HG03354 (cell line): Measurements from ENCODE around the gene ATF6B.
"Not testable (repeated sequence)": the region's sequence is repeated elsewhere in the genome, so short reads cannot be mapped to it uniquely, and the experiment has no call there.

Experiments
- ATAC-seq: cut with Tn5 transposase; IDR thresholded peaks from one replicate; pipeline ENCODE4 v1.9.1; 2021; ENCODE audit warnings: mild to moderate bottlenecking; ENCODE audit not compliant: unreplicated experiment, poor library complexity, severe bottlenecking

Gene ATF6B

DNA sequence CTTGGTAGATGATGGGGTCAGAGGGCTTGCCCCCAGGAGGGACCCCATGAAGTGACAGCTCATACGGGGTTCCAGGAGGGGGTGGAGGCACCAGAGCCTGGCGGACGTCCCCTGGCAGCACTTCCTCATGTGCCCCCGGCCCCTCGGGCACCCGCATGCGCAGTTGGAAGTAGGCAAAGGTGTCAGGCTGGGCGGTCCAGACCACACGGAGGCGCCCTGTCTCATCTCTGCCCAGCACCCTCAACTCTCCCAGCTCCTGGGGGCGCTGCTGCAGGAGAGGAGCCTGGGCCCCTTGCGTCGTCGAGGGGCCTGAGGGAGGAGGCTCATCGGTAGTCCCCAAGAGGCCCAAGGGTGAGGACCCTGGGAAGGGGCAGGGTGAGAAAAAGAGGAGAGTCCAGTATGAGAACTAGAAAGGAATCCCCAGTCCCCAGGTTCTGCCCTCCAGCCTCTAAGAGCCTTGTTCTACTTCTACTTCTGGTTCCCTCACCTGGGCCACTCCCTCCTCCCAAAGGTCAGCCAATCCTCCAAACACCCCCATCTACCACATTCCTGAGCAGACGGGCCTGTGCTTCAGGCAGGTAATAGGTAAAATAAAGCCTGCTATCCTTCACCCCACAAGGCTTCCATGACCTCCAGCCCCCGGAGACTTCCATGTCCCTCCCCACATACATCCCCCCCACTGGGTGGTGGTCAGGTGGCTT, 42.1 kb downstream of the ATF6B start:
- ATAC-seq, result no peak

DNA sequence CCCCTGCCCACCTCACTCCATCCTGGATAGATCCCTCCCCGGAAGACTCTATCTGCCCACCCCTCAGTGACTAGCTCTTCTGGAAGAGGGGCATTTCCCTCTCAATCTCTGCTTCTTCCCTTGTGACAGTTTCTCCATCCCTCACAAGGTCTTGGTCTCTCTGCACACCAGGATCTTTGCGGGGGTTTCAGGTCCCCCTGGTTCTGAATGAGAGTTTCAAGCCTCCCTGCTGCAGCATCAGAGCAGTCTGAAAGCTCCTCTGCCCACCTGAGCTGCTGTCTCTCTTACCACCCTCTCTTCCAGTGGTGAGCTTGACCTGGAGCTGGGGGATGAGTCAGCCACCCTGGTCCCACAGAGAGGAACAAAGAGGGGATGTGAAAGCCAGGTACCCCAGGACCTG, 43.3 kb downstream of the ATF6B start:
- no peak for ATAC-seq

DNA sequence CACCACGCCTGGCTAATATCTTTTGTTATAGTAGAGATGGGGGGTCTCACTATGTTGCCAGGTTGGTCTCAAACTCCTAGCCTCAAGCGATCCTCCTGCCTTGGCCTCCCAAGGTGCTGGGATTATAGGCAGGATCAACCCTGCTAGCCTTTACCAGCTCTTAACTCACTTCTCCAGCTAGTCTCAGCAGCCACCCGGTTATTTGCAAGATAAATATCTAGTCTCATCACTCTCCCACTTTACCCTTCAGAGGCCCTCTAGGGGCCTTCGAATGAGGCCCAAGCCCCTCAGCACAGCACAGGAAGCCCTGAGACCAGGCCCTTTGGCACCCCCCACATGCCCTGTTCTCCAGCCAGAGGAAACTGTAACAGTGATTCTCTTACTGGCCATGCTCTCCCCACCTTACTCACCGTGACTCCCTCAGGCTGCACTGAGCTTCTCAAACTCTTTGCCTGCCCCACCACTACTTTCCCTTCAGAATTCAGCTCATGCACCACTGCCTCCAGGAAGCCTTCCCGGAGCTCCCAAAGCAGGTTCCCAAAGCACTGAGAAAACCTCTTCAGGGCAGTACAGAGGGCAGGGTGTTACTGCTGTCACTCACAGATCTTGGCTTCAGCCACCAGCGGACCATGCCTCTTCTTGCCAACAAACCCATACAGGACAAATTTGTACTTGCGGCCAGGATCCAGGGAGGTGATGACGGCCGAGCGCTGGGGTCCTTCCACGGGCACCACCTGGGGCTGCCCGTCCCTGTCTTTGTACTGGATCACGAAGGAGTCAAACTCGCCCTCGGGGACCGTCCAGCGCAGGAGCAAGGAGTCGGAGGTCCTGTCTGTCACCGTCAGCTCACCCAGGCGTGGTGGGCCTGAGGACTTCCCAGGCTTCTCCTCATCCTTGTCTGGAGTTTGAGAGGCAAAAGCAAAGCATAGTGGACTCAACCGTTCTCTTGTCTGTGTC, 44.0 kb downstream of the ATF6B start:
- ATAC-seq, result no peak

DNA sequence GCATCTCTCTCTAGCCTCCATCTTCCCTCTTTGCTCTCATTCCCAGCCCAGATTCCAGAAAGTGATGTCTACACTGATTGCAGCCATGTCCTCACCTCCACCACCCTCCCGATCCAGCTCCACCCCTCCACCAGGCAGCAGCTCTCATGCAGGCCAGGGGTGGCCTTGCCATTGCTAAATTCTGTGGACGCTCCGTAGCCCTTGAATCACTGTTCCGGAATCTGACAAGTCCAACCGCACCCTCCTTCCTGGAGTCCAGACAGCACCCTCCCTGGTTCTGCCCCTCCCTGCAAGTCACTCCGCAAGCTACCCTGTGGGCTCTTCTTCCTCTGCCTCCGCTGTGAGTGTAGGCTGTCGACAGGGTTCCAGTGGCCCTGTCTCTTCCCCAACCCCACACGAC, 45.1 kb downstream of the ATF6B start:
- ATAC-seq, result no peak

DNA sequence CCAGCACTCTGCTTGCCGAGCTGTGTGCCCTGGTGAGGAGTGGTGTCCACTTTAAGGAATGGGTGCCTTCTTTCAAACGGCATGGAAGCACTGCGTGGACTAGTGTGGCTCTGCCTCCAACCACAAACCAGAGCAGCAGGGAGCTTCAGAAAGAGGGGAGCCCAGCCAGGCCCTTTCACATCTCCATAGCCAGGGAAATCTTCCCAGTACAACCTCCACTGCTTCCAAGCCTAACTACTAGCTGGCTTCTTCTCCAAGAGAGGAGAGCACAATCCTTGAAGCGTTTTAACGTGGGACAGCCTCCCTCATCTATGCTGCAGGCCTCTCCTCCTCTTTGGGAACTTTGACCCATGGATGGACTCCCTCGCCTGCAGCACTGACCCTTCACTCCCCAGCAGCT, 45.6 kb downstream of the ATF6B start:
- ATAC-seq, result no peak

DNA sequence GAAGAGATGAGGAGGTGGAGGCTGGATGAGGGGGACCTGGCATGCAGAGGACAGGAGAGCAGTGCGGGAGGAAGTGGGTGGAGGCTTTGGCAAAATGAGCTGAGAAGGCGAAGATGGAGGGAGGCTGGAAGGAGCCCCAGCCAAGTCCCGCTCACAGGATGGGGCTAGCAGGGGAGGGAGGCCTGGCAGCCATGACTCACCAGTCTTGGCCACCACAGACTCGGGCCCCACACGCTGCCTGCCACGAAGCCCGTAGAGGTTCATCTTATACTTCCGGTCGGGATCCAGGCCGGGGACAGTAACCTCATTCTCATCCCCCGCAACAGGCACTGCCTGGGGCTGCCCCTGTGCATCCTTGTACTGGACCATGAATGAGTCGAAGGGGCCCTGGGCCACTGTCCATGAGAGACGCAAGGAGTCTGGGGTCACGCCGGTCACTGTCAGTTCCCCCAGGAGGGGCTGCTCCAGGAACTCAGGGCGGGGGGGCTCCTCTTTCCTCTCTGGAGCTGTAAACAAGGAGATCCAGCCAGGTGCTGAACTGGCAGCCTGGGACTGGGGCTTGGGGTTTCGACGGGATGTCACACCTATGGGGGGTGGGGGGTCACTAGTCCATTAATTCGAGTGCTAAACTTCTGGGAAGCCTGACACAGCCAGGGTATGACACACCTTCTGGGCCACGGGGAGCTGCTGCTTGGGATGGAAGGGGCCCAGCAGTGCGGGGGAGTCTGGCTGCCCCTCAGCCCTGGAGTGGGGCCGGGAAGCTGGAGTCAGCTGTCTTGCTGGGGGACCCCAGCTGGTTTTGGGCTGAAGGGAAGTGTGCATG, 46.7 kb downstream of the ATF6B start:
- ATAC-seq, result no peak

DNA sequence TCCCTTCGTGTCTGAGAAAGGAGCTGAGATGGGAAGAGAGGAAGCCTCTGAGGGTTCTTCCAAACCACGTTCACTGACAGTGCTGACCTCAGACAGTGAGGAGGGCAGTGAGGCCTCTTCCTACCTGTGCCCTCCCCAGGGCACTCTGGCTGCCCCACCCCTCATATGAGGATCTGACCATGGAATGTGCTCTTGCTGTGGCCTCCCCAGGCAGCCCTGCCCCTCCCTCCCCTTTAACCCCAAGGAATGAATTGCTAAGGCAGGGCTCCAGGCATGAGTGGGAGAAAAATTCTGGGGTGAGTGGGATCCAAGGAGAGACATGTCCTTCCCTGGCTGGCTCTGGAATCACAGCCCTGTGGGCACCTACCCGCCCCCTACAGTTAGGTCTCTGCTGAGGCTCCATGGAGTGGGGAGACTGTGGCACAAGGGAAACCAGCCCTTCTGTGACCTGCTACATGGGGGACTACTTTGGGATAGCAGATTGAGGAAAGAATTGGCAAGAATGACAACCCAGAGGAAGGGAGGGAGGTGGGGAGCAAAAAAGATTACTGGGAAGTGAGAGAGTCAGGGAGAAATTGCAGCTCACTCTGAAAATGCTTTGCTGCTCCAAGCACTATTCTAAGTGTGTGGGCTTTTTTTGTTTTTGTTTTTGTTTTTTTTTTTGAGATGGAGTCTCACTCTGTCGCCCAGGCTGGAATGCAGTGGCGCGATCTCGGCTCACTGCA, 48.3 kb downstream of the ATF6B start:
- ATAC-seq, result no peak

DNA sequence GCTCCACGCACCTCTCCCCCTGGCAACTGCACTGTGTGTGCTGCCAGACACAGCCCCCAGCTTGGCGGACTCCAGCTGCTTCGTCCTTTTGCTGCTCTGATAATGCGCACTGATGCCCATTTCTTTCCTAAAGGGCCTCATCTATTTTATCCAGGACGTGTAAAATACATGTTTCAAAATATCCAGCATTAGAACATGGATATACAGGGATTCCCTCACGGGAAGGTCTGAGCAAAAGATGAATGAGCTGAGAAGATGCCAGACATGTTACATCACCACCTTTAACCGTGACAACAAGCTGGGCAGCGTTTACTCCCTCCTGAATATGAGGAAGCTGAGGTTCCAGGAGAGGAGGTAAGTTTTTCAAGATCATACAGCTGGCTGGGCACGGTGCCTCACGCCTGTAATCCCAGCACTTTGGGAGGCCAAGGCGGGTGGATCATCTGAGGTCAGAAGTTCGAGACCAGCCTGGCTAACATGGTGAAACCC, 51.7 kb downstream of the ATF6B start:
- no peak for ATAC-seq

DNA sequence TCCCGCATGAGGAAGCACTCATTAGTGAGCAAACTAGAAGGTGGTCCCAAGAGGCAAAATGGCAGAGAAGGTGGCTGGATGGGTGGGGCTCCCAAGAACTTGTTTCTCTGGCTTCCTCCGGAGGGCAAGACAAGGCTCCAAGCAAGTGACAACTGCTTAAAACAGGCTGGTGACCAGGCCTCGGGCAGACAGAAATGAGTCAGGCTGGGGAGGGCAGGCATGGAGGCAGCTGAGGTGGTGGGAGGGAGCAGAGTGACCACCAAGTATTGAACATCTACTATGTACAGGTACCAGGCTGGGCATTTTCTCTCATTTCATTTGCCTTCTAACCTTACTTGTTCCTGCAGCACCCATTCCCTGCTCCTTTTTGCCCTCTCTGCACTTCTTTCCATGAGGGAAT, 52.3 kb downstream of the ATF6B start:
- ATAC-seq, result no peak

DNA sequence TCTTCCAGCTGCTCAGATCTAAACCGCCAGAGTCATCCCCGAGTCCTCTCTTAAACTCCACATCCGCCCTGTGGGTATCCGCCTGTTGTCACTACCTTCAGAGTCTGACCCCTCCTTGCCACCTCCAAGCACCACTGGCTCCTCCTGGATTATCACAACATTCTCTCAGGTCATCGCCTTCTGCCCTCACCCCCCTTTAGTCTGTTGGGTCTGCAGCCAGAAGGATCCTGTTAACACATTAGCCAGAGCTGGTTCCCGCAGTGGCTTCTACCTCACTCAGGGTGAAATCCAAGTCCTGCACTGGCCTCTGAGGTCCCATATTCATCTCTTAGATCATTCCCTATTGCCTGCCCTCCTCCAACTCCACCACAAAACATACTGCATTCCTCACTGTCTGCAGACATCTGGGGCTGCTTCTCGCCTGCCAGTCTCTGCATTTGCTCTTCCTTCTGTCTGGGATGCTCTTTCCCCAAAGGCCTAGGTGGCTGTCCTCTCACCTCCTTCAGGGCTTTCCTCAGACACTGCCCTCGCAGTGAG, 53.0 kb downstream of the ATF6B start:
- no peak for ATAC-seq

DNA sequence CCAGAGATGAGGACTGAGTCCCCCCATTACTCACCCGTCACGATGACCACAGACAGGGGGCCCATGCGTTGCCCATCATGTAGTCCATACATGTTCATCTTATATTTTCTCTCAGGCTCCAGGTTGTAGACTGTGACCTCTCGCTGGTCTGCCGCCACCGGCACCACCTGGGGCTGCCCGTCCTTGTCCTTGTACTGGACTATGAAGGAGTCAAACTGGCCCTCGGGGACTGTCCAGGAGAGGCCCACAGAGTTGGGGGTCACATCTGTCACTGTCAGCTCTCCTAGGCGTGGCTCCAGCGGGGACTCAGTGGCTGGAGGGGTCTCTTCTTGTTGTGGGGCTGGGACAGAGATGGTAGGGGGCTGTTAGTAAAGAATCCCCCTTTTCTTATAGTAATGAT, 54.4 kb downstream of the ATF6B start:
- no peak for ATAC-seq

DNA sequence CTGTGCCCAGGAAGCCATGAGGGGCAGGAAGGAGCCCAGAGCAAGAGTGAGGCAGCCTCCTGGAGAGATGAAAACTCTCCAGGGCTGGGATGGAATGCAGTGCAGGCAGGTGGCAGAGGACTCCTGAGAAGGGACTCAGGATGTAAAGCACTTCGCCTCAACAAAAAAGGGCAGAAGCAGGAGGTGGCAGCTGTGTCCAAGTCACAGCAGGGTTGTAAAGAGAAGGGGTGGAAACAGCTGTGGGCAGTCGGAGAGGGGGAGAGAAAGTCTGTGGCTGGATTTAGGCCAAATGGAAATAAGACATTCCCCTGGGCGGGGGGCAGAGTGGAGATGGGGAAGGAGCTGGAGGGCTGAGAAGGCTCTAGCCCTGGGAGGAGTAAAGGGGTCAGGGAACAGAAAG, 54.9 kb downstream of the ATF6B start:
- ATAC-seq, result no peak

DNA sequence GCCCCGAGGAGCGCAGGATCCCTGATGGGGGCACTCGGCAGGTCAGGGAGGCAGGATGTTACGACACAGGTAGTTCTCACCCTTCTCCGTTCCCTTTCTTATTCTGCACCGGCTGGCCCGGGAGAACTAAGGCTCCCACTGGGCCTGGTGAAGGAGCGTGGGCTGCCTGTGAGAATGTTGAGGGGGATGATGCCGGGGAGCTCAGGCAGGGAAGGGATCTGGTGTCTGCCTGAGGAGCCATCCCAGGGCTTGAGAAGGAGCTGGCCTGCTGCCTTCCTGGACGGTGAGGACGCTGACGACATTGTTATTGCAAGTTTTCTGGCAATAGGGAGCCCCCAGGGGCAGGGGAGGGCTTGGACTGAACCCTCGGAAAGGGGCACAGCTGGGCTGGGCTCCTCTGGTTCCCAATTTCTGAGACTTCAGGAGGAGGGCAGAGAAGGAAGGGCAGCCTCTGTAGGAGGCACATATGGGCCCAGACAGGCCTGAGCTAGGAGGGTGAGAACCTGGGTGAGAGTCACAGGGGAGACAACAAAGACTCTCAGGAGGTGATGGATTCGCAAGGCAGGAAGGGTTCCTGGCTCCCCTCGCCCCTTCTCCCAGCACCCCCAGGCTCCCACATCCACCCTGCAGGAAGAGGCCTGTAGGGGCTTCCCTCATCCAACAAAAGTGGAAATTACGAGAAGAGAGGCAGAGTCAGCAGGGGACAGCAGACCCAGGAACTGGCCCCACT, 57.1 kb downstream of the ATF6B start:
- ATAC-seq, result no peak

DNA sequence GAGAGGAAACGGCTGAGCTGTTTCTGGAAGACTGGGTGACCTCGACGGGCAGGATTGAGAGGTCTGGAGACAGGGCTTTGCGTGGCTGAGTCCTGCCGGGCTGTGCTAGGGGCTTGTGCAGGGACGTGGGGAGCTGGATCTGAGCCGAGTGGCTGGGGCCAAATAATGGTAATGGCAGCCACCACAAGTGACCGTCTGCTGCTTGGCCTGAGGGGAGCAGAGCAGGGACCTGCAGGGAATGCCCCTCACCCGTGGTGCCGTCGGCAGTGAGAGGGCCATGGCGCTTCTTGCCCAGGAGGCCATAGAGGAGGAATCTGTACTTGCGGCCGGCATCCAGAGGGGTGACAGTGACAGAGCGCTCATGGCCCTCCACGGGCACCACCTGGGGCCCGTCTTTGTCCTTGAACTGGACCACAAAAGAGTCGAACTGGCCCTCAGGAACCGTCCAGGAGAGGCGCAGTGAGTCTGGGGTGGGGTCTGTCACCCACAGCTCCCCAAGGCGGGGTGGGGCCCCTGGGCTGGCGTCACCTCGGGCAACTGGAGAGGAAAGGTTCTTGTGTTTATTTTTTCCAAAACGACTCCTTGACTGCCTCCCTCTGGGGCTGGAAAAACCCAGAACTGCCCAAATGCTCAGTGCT, 58.0 kb downstream of the ATF6B start:
- no peak for ATAC-seq

DNA sequence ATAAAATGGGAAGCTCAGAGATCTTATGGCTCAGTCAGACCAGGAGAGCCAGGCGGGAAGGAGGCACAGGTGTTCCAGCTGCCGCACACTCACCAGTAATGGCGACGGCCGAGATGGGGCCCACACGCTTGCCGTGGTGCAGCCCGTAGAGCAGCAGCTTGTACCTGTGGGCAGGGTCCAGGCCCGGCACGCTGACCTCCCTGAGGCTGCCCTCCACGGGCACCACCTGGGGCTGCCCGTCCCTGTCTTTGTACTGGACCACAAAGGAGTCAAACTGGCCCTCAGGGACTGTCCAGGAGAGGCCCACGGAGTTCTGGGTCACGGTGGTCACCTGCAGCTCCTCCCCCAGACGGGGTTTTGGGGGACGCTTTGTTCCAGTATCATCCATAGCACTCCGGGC, 58.6 kb downstream of the ATF6B start:
- ATAC-seq, result no peak

DNA sequence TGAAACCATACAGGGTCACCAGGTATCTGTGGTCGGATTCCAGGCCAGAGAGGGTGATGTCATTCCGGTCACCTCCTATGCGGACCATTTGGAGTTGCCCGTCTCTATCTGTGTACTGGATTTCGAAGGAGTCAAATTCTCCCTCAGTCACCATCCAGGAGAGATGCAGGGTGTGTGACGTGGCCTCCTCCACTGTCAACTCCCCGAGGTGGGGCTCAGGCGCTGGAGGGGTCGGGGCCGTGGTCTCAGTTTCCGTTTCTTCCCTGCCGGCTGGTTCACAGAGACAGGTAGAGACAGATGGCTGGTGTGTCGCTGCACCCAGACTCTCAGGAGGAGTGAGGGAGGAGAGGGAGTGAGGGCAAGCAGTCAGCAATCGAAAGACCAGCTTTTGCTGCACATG, 59.2 kb downstream of the ATF6B start:
- ATAC-seq, result no peak

DNA sequence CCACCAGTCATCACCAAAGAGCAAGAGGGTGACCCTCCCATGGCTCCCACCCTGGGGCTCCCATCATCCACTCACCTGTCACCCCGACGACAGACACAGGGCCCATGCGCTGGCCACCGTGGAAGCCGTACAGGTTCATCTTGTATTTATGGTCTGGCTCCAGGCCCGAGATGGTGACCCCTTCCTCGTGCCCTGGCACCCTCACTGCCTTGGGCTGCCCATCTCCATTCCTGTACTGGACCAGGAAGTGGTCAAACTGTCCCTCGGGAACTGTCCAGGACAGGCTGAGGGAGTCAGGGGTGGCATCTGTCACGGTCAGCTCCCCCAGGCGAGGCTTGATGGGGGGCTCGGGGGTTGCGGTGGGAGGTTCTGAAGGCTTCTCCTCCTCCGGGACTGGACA, 59.7 kb downstream of the ATF6B start:
- ATAC-seq, result not testable (repeated sequence)

DNA sequence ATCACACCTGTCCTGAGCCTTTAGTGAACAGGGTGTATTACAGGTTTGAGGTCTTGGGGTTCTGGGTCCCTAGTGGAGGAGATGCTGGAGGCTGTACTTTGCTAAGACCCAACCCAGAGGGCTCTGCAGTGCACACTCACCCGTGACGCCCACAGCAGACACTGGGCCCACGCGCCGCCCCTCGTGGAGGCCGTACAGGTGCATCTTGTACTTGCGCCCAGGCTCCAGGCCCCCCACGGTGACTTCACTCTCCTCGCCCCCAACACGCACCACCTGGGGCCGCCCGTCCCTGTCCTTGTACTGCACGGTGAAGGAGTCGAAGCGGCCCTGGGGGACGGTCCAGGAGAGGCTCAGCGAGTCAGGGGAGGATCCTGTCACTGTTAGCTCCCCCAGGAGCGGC, 60.5 kb downstream of the ATF6B start:
- ATAC-seq, result not testable (repeated sequence)
